HEK293 (cell line): ENCODE data around the gene POLD3.

Experiments
- CTCF ChIA-PET: fragments of 350-600 bp; formaldehyde crosslinking; extraction: SDS; loops from one replicate; lab custom pipeline; 2021; ENCODE audit warnings: antibody characterized with exemption; lab: Yijun Ruan, JAX
- POLR2A ChIA-PET: fragments of 300-600 bp; formaldehyde crosslinking; extraction: SDS; loops from one replicate; lab custom pipeline; 2020; ENCODE audit warnings: antibody characterized with exemption, inconsistent platforms; lab: Yijun Ruan, JAX
- H3K27ac ChIP-seq: fragments of 200-500 bp; sonication (Bioruptor generic); 2 replicates; pipeline ENCODE4 v1.5.1; 2014; ENCODE audit warnings: low read depth, low read length, control low read depth, inconsistent platforms; ENCODE audit errors: extremely low read depth
- H3K36me3 ChIP-seq, 2 experiments: fragments of 200-500 bp in 1 of 2; sonication (Bioruptor generic) in 1 of 2; 1 replicate in 1 of 2; 2 replicates in 1 of 2; pipeline ENCODE4 v1.5.1; 2014 to 2017; ENCODE audit warnings: inconsistent platforms in 2 of 2, low read length in 2 of 2; ENCODE audit not compliant: control insufficient read depth in 2 of 2, insufficient read depth in 1 of 2
- H3K4me1 ChIP-seq: fragments of 200-500 bp; sonication (Bioruptor generic); 2 replicates; pipeline ENCODE4 v1.5.1; 2014; ENCODE audit warnings: mild to moderate bottlenecking, low read length, inconsistent platforms; ENCODE audit not compliant: control insufficient read depth, insufficient read depth
- H3K4me3 ChIP-seq: 2 replicates; pipeline ENCODE4 v1.5.1; 2011; ENCODE audit warnings: low read depth, mild to moderate bottlenecking, control low read depth, low read length, moderate library complexity
- H3K9me3 ChIP-seq: fragments of 200-500 bp; sonication (Bioruptor generic); 2 replicates; pipeline ENCODE4 v1.5.1; 2014; ENCODE audit warnings: low read depth, low read length, inconsistent platforms; ENCODE audit not compliant: control insufficient read depth, insufficient read depth
- BCL11A ChIP-seq: fragments of 450-650 bp; formaldehyde crosslinking; IDR thresholded peaks from 2 replicates; pipeline ENCODE4 v1.5.1; 2016; ENCODE audit warnings: low read depth, missing biosample characterization, missing genetic modification characterization
- ZBTB1 ChIP-seq: fragments of 450-650 bp; formaldehyde crosslinking; IDR thresholded peaks from 2 replicates; pipeline ENCODE4 v1.5.1; 2016; ENCODE audit warnings: missing biosample characterization, missing genetic modification characterization
- ZNF132 ChIP-seq: fragments of 450-650 bp; formaldehyde crosslinking; IDR thresholded peaks from 2 replicates; pipeline ENCODE4 v1.5.1; 2017; ENCODE audit warnings: missing biosample characterization, missing genetic modification characterization, borderline replicate concordance
- ZNF311 ChIP-seq: fragments of 450-650 bp; formaldehyde crosslinking; IDR thresholded peaks from 2 replicates; pipeline ENCODE4 v1.5.1; 2017; ENCODE audit warnings: missing biosample characterization, missing genetic modification characterization, borderline replicate concordance
- ZNF341 ChIP-seq: fragments of 450-650 bp; formaldehyde crosslinking; IDR thresholded peaks from 2 replicates; pipeline ENCODE4; 2016; ENCODE audit warnings: low read depth, missing biosample characterization, missing genetic modification characterization
- ZNF544 ChIP-seq: fragments of 450-650 bp; formaldehyde crosslinking; IDR thresholded peaks from 2 replicates; pipeline ENCODE4 v1.5.0; 2017; ENCODE audit warnings: missing biosample characterization, missing genetic modification characterization
- ZNF610 ChIP-seq: fragments of 450-650 bp; formaldehyde crosslinking; IDR thresholded peaks from 2 replicates; pipeline ENCODE4 v1.5.1; 2016; ENCODE audit warnings: missing biosample characterization, missing genetic modification characterization, borderline replicate concordance
- ZNF623 ChIP-seq: fragments of 450-650 bp; formaldehyde crosslinking; IDR thresholded peaks from 2 replicates; pipeline ENCODE4 v1.5.1; 2016; ENCODE audit warnings: missing biosample characterization, missing genetic modification characterization
- ZNF664 ChIP-seq: fragments of 450-650 bp; formaldehyde crosslinking; IDR thresholded peaks from 2 replicates; pipeline ENCODE4 v1.5.1; 2016; ENCODE audit warnings: missing biosample characterization, missing genetic modification characterization
- ZNF830 ChIP-seq: fragments of 450-650 bp; IDR thresholded peaks from 2 replicates; pipeline ENCODE4 v1.5.0; 2018; ENCODE audit warnings: missing biosample characterization, missing genetic modification characterization, low read depth, mild to moderate bottlenecking, moderate library complexity
- ZNF837 ChIP-seq: fragments of 450-650 bp; formaldehyde crosslinking; IDR thresholded peaks from 2 replicates; pipeline ENCODE4 v1.5.1; 2016; ENCODE audit warnings: missing biosample characterization, missing genetic modification characterization
- TF ChIP-seq, protein P1 (sequence below): fragments of 450-650 bp; IDR thresholded peaks from 2 replicates; pipeline ENCODE4 v1.5.1; 2018; ENCODE audit warnings: missing biosample characterization, mild to moderate bottlenecking, missing genetic modification characterization
- TF ChIP-seq, protein P2 (sequence below): fragments of 450-650 bp; formaldehyde crosslinking; IDR thresholded peaks from 2 replicates; pipeline ENCODE4 v1.5.1; 2017; ENCODE audit warnings: missing biosample characterization, missing genetic modification characterization
- TF ChIP-seq, protein P3 (sequence below): fragments of 450-650 bp; formaldehyde crosslinking; IDR thresholded peaks from 2 replicates; pipeline ENCODE4 v1.5.1; 2017; ENCODE audit warnings: missing biosample characterization, missing genetic modification characterization
- TF ChIP-seq, protein P4 (sequence below): fragments of 450-650 bp; formaldehyde crosslinking; IDR thresholded peaks from 2 replicates; pipeline ENCODE4; 2016; ENCODE audit warnings: missing biosample characterization, missing genetic modification characterization
- TF ChIP-seq, protein P5 (sequence below): fragments of 450-650 bp; formaldehyde crosslinking; conservative IDR thresholded peaks from 2 replicates; pipeline ENCODE4 v1.5.1; 2016; ENCODE audit warnings: low read depth, missing biosample characterization, missing genetic modification characterization

Gene POLD3

DNA sequence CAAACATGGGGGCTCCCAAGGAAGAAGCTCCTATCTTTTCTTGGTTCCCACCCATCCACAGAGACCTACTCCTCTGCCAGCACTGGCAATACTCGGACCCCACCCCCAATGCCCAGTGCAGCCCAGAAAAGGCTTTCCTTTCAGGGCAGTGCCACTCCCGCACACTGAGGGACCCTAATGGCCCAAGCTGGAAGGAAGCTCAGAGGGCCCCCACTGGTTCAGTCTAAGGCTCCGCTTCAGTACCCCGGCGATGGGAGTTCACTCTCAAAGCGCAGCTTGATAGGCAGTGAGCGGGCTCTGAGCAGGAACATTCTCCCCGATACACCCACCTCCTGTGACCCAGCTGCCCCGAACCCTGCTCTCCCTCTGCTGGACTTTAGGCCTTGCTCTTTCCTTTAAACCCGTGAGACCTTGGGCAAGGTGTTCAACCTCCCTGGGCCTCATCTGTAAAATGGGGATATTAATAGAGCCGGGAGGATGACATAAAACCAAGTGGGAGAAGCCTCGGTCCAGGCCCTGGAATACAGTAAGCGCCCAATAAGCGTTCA lies 90.4 kb downstream of the POLD3 start:
- H3K36me3 ChIP-seq = no peaks in the 10 kb centered on the region
- H3K27ac ChIP-seq = no peak overlapping the region
- TF ChIP-seq, protein P1, sequence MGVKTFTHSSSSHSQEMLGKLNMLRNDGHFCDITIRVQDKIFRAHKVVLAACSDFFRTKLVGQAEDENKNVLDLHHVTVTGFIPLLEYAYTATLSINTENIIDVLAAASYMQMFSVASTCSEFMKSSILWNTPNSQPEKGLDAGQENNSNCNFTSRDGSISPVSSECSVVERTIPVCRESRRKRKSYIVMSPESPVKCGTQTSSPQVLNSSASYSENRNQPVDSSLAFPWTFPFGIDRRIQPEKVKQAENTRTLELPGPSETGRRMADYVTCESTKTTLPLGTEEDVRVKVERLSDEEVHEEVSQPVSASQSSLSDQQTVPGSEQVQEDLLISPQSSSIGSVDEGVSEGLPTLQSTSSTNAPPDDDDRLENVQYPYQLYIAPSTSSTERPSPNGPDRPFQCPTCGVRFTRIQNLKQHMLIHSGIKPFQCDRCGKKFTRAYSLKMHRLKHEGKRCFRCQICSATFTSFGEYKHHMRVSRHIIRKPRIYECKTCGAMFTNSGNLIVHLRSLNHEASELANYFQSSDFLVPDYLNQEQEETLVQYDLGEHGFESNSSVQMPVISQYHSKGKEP = no peak
- TF ChIP-seq ZBTB1 (tag by site-specific recombination) (no peak), ZNF610 (tag by site-specific recombination) (no peak), ZNF544 (tag by site-specific recombination) (no peak), ZNF837 (tag by site-specific recombination) (no peak), ZNF341 (tag by site-specific recombination) (no peak), ZNF830 (tag by site-specific recombination) (no peak), BCL11A (tag by site-specific recombination) (no peak), ZNF311 (no peak), ZNF664 (tag by site-specific recombination) (no peak), ZNF132 (tag by site-specific recombination) (no peak), ZNF623 (no peak)
- TF ChIP-seq, protein P2, sequence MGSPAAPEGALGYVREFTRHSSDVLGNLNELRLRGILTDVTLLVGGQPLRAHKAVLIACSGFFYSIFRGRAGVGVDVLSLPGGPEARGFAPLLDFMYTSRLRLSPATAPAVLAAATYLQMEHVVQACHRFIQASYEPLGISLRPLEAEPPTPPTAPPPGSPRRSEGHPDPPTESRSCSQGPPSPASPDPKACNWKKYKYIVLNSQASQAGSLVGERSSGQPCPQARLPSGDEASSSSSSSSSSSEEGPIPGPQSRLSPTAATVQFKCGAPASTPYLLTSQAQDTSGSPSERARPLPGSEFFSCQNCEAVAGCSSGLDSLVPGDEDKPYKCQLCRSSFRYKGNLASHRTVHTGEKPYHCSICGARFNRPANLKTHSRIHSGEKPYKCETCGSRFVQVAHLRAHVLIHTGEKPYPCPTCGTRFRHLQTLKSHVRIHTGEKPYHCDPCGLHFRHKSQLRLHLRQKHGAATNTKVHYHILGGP (tag by site-specific recombination) = no peak
- TF ChIP-seq, protein P3, sequence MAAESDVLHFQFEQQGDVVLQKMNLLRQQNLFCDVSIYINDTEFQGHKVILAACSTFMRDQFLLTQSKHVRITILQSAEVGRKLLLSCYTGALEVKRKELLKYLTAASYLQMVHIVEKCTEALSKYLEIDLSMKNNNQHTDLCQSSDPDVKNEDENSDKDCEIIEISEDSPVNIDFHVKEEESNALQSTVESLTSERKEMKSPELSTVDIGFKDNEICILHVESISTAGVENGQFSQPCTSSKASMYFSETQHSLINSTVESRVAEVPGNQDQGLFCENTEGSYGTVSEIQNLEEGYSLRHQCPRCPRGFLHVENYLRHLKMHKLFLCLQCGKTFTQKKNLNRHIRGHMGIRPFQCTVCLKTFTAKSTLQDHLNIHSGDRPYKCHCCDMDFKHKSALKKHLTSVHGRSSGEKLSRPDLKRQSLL (tag by site-specific recombination) = no peak
- TF ChIP-seq, protein P4, sequence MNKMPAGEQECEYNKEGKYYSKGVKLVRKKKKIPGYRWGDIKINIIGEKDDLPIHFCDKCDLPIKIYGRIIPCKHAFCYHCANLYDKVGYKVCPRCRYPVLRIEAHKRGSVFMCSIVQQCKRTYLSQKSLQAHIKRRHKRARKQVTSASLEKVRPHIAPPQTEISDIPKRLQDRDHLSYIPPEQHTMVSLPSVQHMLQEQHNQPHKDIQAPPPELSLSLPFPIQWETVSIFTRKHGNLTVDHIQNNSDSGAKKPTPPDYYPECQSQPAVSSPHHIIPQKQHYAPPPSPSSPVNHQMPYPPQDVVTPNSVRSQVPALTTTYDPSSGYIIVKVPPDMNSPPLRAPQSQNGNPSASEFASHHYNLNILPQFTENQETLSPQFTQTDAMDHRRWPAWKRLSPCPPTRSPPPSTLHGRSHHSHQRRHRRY = no peak
- TF ChIP-seq, protein P5, sequence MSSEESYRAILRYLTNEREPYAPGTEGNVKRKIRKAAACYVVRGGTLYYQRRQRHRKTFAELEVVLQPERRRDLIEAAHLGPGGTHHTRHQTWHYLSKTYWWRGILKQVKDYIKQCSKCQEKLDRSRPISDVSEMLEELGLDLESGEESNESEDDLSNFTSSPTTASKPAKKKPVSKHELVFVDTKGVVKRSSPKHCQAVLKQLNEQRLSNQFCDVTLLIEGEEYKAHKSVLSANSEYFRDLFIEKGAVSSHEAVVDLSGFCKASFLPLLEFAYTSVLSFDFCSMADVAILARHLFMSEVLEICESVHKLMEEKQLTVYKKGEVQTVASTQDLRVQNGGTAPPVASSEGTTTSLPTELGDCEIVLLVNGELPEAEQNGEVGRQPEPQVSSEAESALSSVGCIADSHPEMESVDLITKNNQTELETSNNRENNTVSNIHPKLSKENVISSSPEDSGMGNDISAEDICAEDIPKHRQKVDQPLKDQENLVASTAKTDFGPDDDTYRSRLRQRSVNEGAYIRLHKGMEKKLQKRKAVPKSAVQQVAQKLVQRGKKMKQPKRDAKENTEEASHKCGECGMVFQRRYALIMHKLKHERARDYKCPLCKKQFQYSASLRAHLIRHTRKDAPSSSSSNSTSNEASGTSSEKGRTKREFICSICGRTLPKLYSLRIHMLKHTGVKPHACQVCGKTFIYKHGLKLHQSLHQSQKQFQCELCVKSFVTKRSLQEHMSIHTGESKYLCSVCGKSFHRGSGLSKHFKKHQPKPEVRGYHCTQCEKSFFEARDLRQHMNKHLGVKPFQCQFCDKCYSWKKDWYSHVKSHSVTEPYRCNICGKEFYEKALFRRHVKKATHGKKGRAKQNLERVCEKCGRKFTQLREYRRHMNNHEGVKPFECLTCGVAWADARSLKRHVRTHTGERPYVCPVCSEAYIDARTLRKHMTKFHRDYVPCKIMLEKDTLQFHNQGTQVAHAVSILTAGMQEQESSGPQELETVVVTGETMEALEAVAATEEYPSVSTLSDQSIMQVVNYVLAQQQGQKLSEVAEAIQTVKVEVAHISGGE (tag by site-specific recombination) = no peak
- H3K9me3 ChIP-seq = no peaks in the 10 kb centered on the region
- no peaks in the 10 kb centered on the region for H3K4me1 ChIP-seq
- no peak overlapping the region for H3K4me3 ChIP-seq
- ChIA-PET POLR2A (no interaction called here), CTCF (interaction anchor here (1.0 to 1.3 kb wide), 2 partner anchors 20 to 24 kb away, joined by 3 to 4 read pairs; no protein-coding TSS in a partner anchor)
